Upper lobe of left lung (tissue), 6 donors: ENCODE results near the gene METTL13. TPM values are rescaled to one million over a fixed set of nuclear protein-coding genes. Genes with fewer than 3 reads are reported as not detected.
"Not testable (repeated sequence)": the region's sequence is repeated elsewhere in the genome, so short reads cannot be mapped to it uniquely, and the experiment has no call there.

ENCODE experiments used
- ATAC-seq, 2 donors: fragments of 200-7000 bp; cut with Tn5 transposase; one replicate each; pipeline ENCODE4 v1.9.1; 2022; ENCODE audit warnings: mild to moderate bottlenecking in 2 of 2, moderate library complexity in 2 of 2; ENCODE audit not compliant: low FRiP score in 2 of 2
- DNase-seq, 2 donors: peaks; one replicate each; pipeline ENCODE4 v3.0.0-alpha.2; 2019 to 2020
- H3K27ac ChIP-seq, 4 donors: fragments of 200-600 bp; sonication (generic); one replicate each; pipeline ENCODE4 v1.5.1; 2016 to 2019
- H3K27me3 ChIP-seq, 4 donors: fragments of 200-600 bp; sonication (generic); one replicate each; pipeline ENCODE4 v1.5.1; 2017 to 2019
- H3K36me3 ChIP-seq, 4 donors: fragments of 200-600 bp; sonication (generic); one replicate each; pipeline ENCODE4 v1.5.1; 2016 to 2019
- H3K4me1 ChIP-seq, 4 donors: fragments of 200-600 bp; sonication (generic); one replicate each; pipeline ENCODE4 v1.5.1; 2018 to 2019
- H3K4me3 ChIP-seq, 4 donors: fragments of 200-600 bp; sonication (generic); one replicate each; pipeline ENCODE4 v1.5.1; 2017 to 2019; ENCODE audit warnings: mild to moderate bottlenecking in 2 of 4, moderate library complexity in 1 of 4
- H3K9me3 ChIP-seq, 4 donors: fragments of 200-600 bp; sonication (generic); one replicate each; pipeline ENCODE4 v1.5.1; 2018 to 2019
- CTCF ChIP-seq, 6 experiments: fragments of 450-650 bp in 4 of 6; fragments of 200-600 bp in 2 of 6; sonication (generic) in 2 of 6; IDR thresholded peaks; one replicate each; pipeline ENCODE4 v1.5.1; 2016 to 2019; ENCODE audit warnings: antibody characterized with exemption in 6 of 6
- EP300 ChIP-seq, 4 donors: sonication (generic); formaldehyde crosslinking; IDR thresholded peaks; one replicate each; pipeline ENCODE4 v1.5.1; 2017; ENCODE audit warnings: antibody characterized with exemption in 4 of 4, control low read depth in 2 of 4
- POLR2A ChIP-seq, 4 donors: fragments of 450-650 bp; IDR thresholded peaks; one replicate each; pipeline ENCODE4 v1.5.1; 2016 to 2017; ENCODE audit warnings: antibody characterized with exemption in 4 of 4, mild to moderate bottlenecking in 2 of 4
- POLR2AphosphoS5 ChIP-seq, 2 donors: sonication (generic); formaldehyde crosslinking; IDR thresholded peaks; one replicate each; pipeline ENCODE4 v1.5.1; 2017; ENCODE audit warnings: antibody characterized with exemption in 2 of 2
- WGBS, 2 donors: methylation state at CpG; one replicate each; pipeline ENCODE4 v1.1.5; 2017 to 2018; 5-methylcytosine and 5-hydroxymethylcytosine counted together
- total RNA-seq, 6 donors: library from RNA; depleted of rRNA in 4 of 6; stranded (reverse); fragments of >200 nt in 4 of 6; gene quantifications; one replicate each; pipeline versions ENCODE4 v1.1.0 to v1.2.1, GENCODE V29; 2016 to 2021
- donor health status: DM: no; HTN: no; CAD: no; lungs with moderate emphysema.
- donor health status: DM: no; HTN: yes; CAD: no; lungs with severe emphysema.

The METTL13 gene
- total RNA-seq, 6 donors from 2014 or later = 13.9 to 33.5 (median 27.6) TPM

GRCh38 chr1:171798765-171799164 is 17.3 kb downstream of the METTL13 start:
- Histone ChIP-seq H3K27me3 (no peaks in the 10 kb centered on the region), H3K4me3 (no peak overlapping the region), H3K36me3 (peaks cover 10 to 47% (median 35%) of the 10 kb centered on the region in 4 donors), H3K9me3 (no peaks in the 10 kb centered on the region), H3K27ac (no peak overlapping the region), H3K4me1 (peaks cover 0 to 11% (median 0%) of the 10 kb centered on the region in 4 donors)
- TF ChIP-seq POLR2AphosphoS5 (IDR thresholded peaks at IDR 0.05) (no peak), POLR2A (IDR thresholded peaks at IDR 0.05) (no peak), CTCF (IDR thresholded peaks at IDR 0.05) (no peak), EP300 (IDR thresholded peaks at IDR 0.05) (no peak)
- no peak for DNase-seq
- 81 to 92% methylated on average over 3 of the region's 3 CpGs for WGBS, 2 donors
- ATAC-seq = no peak

GRCh38 chr1:171799166-171799565 is 17.7 kb downstream of the METTL13 start:
- no peak for ATAC-seq

GRCh38 chr1:171799698-171800097 is 18.2 kb downstream of the METTL13 start:
- 100% methylated on average over 2 of the region's 2 CpGs for WGBS, 2 donors
- not testable (repeated sequence) for ATAC-seq, H3K27me3 ChIP-seq, H3K27ac ChIP-seq, H3K9me3 ChIP-seq, H3K4me3 ChIP-seq, DNase-seq
- H3K4me1 ChIP-seq = peaks cover 0 to 11% (median 0%) of the 10 kb centered on the region in 4 donors
- peaks cover 4 to 38% (median 27%) of the 10 kb centered on the region in 4 donors for H3K36me3 ChIP-seq

More at GRCh38 chr1:171799166-171799565, 17.7 kb downstream of the METTL13 start:
- no peak for DNase-seq
- no peak overlapping the region for H3K27ac ChIP-seq
- no peak overlapping the region for H3K4me3 ChIP-seq
- TF ChIP-seq POLR2AphosphoS5 (IDR thresholded peaks at IDR 0.05) = no peak
- no peak for TF ChIP-seq CTCF (IDR thresholded peaks at IDR 0.05)
- TF ChIP-seq EP300 (IDR thresholded peaks at IDR 0.05) = no peak
- TF ChIP-seq POLR2A (IDR thresholded peaks at IDR 0.05) = no peak
- H3K9me3 ChIP-seq = no peaks in the 10 kb centered on the region
- WGBS, 2 donors = 49 to 78% methylated on average over 4 of the region's 4 CpGs
- peaks cover 10 to 43% (median 31%) of the 10 kb centered on the region in 4 donors for H3K36me3 ChIP-seq
- H3K4me1 ChIP-seq = peaks cover 0 to 11% (median 0%) of the 10 kb centered on the region in 4 donors
- no peaks in the 10 kb centered on the region for H3K27me3 ChIP-seq

- H3K9me3 ChIP-seq = no peaks in the 10 kb centered on the region
- no peak for TF ChIP-seq CTCF (IDR thresholded peaks at IDR 0.05)
- TF ChIP-seq POLR2AphosphoS5 (IDR thresholded peaks at IDR 0.05) = no peak
- TF ChIP-seq EP300 (IDR thresholded peaks at IDR 0.05) = no peak
- no peak for TF ChIP-seq POLR2A (IDR thresholded peaks at IDR 0.05)
- 87 to 96% methylated on average over 3 of the region's 3 CpGs for WGBS, 2 donors
- no peak for DNase-seq
- no peak overlapping the region for H3K4me3 ChIP-seq
- no peak overlapping the region for H3K27ac ChIP-seq
- H3K36me3 ChIP-seq = peaks cover 3 to 31% (median 20%) of the 10 kb centered on the region in 4 donors
- H3K27me3 ChIP-seq = no peaks in the 10 kb centered on the region
- H3K4me1 ChIP-seq = peaks cover 0 to 12% (median 0%) of the 10 kb centered on the region in 4 donors
- no peak for ATAC-seq
Observed at GRCh38 chr1:171800342-171800741, 18.9 kb downstream of the METTL13 start.

GRCh38 chr1:171800851-171801250 is 19.4 kb downstream of the METTL13 start:
- ATAC-seq = no peak
- H3K27ac ChIP-seq = no peak overlapping the region
- DNase-seq = no peak
- H3K36me3 ChIP-seq = peaks cover 3 to 26% (median 15%) of the 10 kb centered on the region in 4 donors
- peaks cover 0 to 17% (median 0%) of the 10 kb centered on the region in 4 donors for H3K4me1 ChIP-seq
- no peaks in the 10 kb centered on the region for H3K27me3 ChIP-seq
- H3K4me3 ChIP-seq = no peak overlapping the region
- no peaks in the 10 kb centered on the region for H3K9me3 ChIP-seq
- 66 to 87% methylated on average over 3 of the region's 3 CpGs for WGBS, 2 donors
- TF ChIP-seq CTCF (IDR thresholded peaks at IDR 0.05) (no peak), EP300 (IDR thresholded peaks at IDR 0.05) (no peak), POLR2A (IDR thresholded peaks at IDR 0.05) (no peak), POLR2AphosphoS5 (IDR thresholded peaks at IDR 0.05) (no peak)
